HL-60 (cell line): ENCODE results near the gene EGR4.
A peak's percentile ranks its signal among the peaks of the same experiment; 100 is the strongest.

ENCODE experiments used
- DNase-seq, 2 experiments: peaks; one replicate each; pipeline ENCODE4 v3.0.0-alpha.2; 2010 to 2020; ENCODE audit warnings: low read depth in 1 of 2, low spot score in 1 of 2
- H3K27ac ChIP-seq: fragments of 250-450 bp; sonication (Bioruptor Pico); replicated peaks from 2 replicates; pipeline ENCODE4 v1.5.1; 2020; ENCODE audit warnings: mild to moderate bottlenecking, moderate library complexity
- H3K27me3 ChIP-seq: fragments of 250-450 bp; sonication (Bioruptor Pico); 2 replicates; pipeline ENCODE4 v1.5.1; 2021; ENCODE audit warnings: mild to moderate bottlenecking, moderate library complexity; ENCODE audit not compliant: insufficient read depth, poor library complexity, severe bottlenecking
- H3K4me3 ChIP-seq: replicated peaks from 2 replicates; pipeline ENCODE4 v1.5.1; 2011; ENCODE audit warnings: mild to moderate bottlenecking, control low read depth, low read length; ENCODE audit not compliant: insufficient read depth
- GABPA ChIP-seq: IDR thresholded peaks from 2 replicates; pipeline ENCODE4 v1.6.1; 2012; ENCODE audit warnings: low read depth
- POLR2AphosphoS5 ChIP-seq: IDR thresholded peaks from 2 replicates; pipeline ENCODE4 v1.6.1; 2012; ENCODE audit warnings: low read depth
- REST ChIP-seq: IDR thresholded peaks from 2 replicates; pipeline ENCODE4 v1.6.1; 2012; ENCODE audit warnings: low read depth; ENCODE audit not compliant: insufficient replicate concordance
- SPI1 ChIP-seq: IDR thresholded peaks from 2 replicates; pipeline ENCODE4 v1.6.1; 2012; ENCODE audit warnings: low read depth, mild to moderate bottlenecking, borderline replicate concordance
- TF ChIP-seq, protein P1 (sequence below): IDR thresholded peaks from one replicate; pipeline ENCODE4 v1.5.1; 2011; ENCODE audit warnings: low read length, control low read depth, inconsistent platforms; ENCODE audit not compliant: insufficient read depth

EGR4 gene

DNA sequence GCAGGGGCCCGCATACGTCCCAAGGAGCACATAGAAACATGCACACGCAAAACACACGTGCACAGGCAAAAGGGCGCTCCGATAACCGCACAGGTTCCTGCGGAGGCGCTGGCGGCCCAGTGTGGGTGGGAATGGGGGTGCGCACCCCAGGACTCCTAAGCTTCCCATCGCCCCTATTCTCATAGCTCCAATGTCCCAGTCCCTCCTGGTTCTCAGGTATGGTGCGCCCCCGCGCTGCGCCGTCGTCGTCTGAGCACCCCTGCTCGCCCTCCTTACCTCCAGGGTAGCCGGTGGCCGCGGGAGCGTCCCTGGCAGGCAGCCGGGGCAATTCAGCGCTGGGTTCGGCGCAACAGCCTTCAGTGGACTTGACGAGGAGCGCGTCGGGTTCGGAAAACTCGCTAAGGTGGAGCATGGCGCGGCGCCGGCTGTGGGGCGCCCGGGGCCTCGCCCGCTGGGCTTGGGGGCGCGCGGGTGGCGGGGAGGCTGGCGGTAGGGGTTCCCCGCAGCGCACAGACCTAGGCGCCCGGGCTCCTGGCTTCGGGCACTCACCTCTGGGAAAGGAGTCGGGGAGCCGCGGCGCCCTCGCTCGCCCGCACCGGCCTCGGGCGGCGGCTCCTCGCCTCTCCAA lies 328 bp downstream of the EGR4 start:
- DNase-seq, result no peak
- peak overlapping the region; percentile 55 for H3K4me3 ChIP-seq
- H3K27me3 ChIP-seq, result peaks cover 40% of the 10 kb centered on the region
- H3K27ac ChIP-seq, result no peak overlapping the region
- TF ChIP-seq, protein P1, sequence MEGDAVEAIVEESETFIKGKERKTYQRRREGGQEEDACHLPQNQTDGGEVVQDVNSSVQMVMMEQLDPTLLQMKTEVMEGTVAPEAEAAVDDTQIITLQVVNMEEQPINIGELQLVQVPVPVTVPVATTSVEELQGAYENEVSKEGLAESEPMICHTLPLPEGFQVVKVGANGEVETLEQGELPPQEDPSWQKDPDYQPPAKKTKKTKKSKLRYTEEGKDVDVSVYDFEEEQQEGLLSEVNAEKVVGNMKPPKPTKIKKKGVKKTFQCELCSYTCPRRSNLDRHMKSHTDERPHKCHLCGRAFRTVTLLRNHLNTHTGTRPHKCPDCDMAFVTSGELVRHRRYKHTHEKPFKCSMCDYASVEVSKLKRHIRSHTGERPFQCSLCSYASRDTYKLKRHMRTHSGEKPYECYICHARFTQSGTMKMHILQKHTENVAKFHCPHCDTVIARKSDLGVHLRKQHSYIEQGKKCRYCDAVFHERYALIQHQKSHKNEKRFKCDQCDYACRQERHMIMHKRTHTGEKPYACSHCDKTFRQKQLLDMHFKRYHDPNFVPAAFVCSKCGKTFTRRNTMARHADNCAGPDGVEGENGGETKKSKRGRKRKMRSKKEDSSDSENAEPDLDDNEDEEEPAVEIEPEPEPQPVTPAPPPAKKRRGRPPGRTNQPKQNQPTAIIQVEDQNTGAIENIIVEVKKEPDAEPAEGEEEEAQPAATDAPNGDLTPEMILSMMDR, result no peak
- TF ChIP-seq POLR2AphosphoS5 (no peak), GABPA (no peak), REST (no peak), SPI1 (no peak)

GRCh38 chr2:73292316-73292905 lies 937 bp downstream of the EGR4 start:
- no peak for DNase-seq
- H3K27me3 ChIP-seq, result peaks cover 40% of the 10 kb centered on the region
- H3K4me3 ChIP-seq, result no peak overlapping the region

More at GRCh38 chr2:73292316-73292905, 937 bp downstream of the EGR4 start:
- H3K27ac ChIP-seq, result no peak overlapping the region
- no peak for TF ChIP-seq SPI1
- TF ChIP-seq, protein P1, result no peak
- TF ChIP-seq GABPA, result no peak
- no peak for TF ChIP-seq POLR2AphosphoS5
- no peak for TF ChIP-seq REST
